Spleen (tissue), 11 donors: ENCODE results near the gene CYLD. TPM values are rescaled to one million over a fixed set of nuclear protein-coding genes. Genes with fewer than 3 reads are reported as not detected.

Source experiments
- DNase-seq: peaks from one replicate; pipeline ENCODE4 v3.0.0-alpha.2; 2020
- H3K27ac ChIP-seq, 8 donors: fragments of 200-600 bp; sonication (generic) in 7 of 8; 1 replicate in 4 of 8; 2 replicates in 4 of 8; pipeline versions ENCODE4 v1.5.0 to v1.8.0; 2016 to 2021; ENCODE audit warnings: inconsistent platforms in 4 of 8, mild to moderate bottlenecking in 4 of 8, moderate library complexity in 1 of 8
- H3K27me3 ChIP-seq, 7 donors: fragments of 200-600 bp; sonication (generic) in 6 of 7; replicated peaks in 1 of 7; 1 replicate in 4 of 7; 2 replicates in 3 of 7; pipeline versions ENCODE4 v1.5.0 to v1.8.0; 2016 to 2021; ENCODE audit warnings: inconsistent platforms in 3 of 7, mild to moderate bottlenecking in 1 of 7
- H3K36me3 ChIP-seq, 6 donors: fragments of 200-600 bp; sonication (generic) in 5 of 6; 1 replicate in 4 of 6; 2 replicates in 2 of 6; pipeline versions ENCODE4 v1.5.0 to v1.8.0; 2016 to 2021; ENCODE audit warnings: inconsistent platforms in 2 of 6
- H3K4me1 ChIP-seq, 6 donors: fragments of 200-600 bp; sonication (generic) in 5 of 6; 1 replicate in 3 of 6; 2 replicates in 3 of 6; pipeline versions ENCODE4 v1.5.0 to v1.8.0; 2016 to 2021; ENCODE audit warnings: inconsistent platforms in 3 of 6
- H3K4me3 ChIP-seq, 8 donors: fragments of 200-600 bp; sonication (generic) in 7 of 8; 1 replicate in 4 of 8; 2 replicates in 4 of 8; pipeline versions ENCODE4 v1.5.0 to v1.8.0; 2016 to 2021; ENCODE audit warnings: inconsistent platforms in 4 of 8, mild to moderate bottlenecking in 4 of 8, moderate library complexity in 2 of 8
- H3K9me3 ChIP-seq, 8 donors: fragments of 200-600 bp; sonication (generic) in 7 of 8; 1 replicate in 4 of 8; 2 replicates in 4 of 8; pipeline versions ENCODE4 v1.5.0 to v1.8.0; 2016 to 2021; ENCODE audit warnings: inconsistent platforms in 4 of 8
- POLR2A ChIP-seq, 3 donors: fragments of 450-650 bp; IDR thresholded peaks; one replicate each; pipeline ENCODE4 v1.5.1; 2017; ENCODE audit warnings: antibody characterized with exemption in 3 of 3, mild to moderate bottlenecking in 1 of 3
- POLR2AphosphoS5 ChIP-seq, 3 donors: sonication (generic); formaldehyde crosslinking; IDR thresholded peaks; one replicate each; pipeline ENCODE4 v1.5.1; 2017; ENCODE audit warnings: antibody characterized with exemption in 3 of 3
- WGBS, 5 donors: extraction: QIAGEN DNeasy Blood & Tissue Kit in 3 of 5; methylation state at CpG; one replicate each; pipeline versions ENCODE4 v1.1.5 to v1.1.7; 2013 to 2018; 5-methylcytosine and 5-hydroxymethylcytosine counted together
- intact Hi-C: fragments of 100-400 bp; cut with DNase I; formaldehyde crosslinking; loops from one replicate; pipeline ENCODE4 v1.15.0; 2023; ENCODE audit warnings: low total_unique reads
- polyA plus RNA-seq, 3 donors: library from polyadenylated mRNA; stranded (reverse); fragments of 200-250 nt; gene quantifications; one replicate each; pipeline ENCODE4 v1.2.1, GENCODE V29; 2013
- total RNA-seq, 7 donors: library from RNA; depleted of rRNA in 3 of 7; stranded (reverse); fragments of >200 nt in 3 of 7; fragmentation: NEBNext Ultra II Directional in 4 of 7; extraction: Animal tissue kit (Norgen Biotek cat#: 25700) in 4 of 7; gene quantifications; one replicate each; pipeline versions ENCODE4 v1.1.0 to v1.2.1, GENCODE V29; 2016 to 2021
- TF ChIP-seq, protein P1 (sequence below), 11 experiments: fragments of 200-600 bp in 7 of 11; fragments of 450-650 bp in 4 of 11; sonication (generic) in 4 of 11; IDR thresholded peaks in 8 of 11; conservative IDR thresholded peaks in 3 of 11; 1 replicate in 7 of 11; 2 replicates in 4 of 11; pipeline versions ENCODE4 v1.4.0 to v1.8.0; 2016 to 2021; ENCODE audit warnings: antibody characterized with exemption in 11 of 11, inconsistent platforms in 4 of 11, mild to moderate bottlenecking in 1 of 11
- donor health status: healthy with polysubstance abuse.
- donor health status: DM: no; HTN: no; CAD: no; lungs with moderate emphysema.
- donor health status: DM: no; HTN: no; CAD: no.
- donor health status: Bipolar disorder and iron deficiency.
- donor health status: healthy.
- donor health status: DM: no; HTN: no; CAD: no.
- donor health status: DM: yes; HTN: yes; CAD: no.

CYLD gene
- total and polyA plus RNA-seq, 10 donors: 19.9 to 133 (median 103) TPM

- no peak for DNase-seq
- TF ChIP-seq, protein P1, sequence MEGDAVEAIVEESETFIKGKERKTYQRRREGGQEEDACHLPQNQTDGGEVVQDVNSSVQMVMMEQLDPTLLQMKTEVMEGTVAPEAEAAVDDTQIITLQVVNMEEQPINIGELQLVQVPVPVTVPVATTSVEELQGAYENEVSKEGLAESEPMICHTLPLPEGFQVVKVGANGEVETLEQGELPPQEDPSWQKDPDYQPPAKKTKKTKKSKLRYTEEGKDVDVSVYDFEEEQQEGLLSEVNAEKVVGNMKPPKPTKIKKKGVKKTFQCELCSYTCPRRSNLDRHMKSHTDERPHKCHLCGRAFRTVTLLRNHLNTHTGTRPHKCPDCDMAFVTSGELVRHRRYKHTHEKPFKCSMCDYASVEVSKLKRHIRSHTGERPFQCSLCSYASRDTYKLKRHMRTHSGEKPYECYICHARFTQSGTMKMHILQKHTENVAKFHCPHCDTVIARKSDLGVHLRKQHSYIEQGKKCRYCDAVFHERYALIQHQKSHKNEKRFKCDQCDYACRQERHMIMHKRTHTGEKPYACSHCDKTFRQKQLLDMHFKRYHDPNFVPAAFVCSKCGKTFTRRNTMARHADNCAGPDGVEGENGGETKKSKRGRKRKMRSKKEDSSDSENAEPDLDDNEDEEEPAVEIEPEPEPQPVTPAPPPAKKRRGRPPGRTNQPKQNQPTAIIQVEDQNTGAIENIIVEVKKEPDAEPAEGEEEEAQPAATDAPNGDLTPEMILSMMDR (IDR thresholded peaks at IDR 0.05 in 8 of 11, conservative IDR thresholded peaks at IDR 0.05 in 3 of 11): peak in 10 of 11 experiments; percentile 9 to 67 (median 45)
- TF ChIP-seq POLR2A (IDR thresholded peaks at IDR 0.05) (no peak), POLR2AphosphoS5 (IDR thresholded peaks at IDR 0.05) (no peak)
These were observed 5.5 kb downstream of the CYLD start for GRCh38 chr16:50747207-50747956.

DNA sequence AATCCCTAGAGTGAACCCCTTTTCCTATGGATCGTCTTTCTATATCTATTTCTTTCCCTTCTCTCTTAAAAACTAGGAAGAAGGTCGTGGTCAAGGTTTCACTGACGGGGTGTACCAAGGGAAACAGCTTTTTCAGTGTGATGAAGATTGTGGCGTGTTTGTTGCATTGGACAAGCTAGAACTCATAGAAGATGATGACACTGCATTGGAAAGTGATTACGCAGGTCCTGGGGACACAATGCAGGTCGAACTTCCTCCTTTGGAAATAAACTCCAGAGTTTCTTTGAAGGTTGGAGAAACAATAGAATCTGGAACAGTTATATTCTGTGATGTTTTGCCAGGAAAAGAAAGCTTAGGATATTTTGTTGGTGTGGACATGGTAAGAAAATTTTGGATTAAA is 9.6 kb downstream of the CYLD start:
- Histone ChIP-seq H3K4me3 (no peak overlapping the region), H3K36me3 (peaks cover 4 to 80% (median 44%) of the 10 kb centered on the region in 6 donors), H3K27ac (peak overlapping the region in 4 of 8 donors; percentile 15 to 36 (median 27)), H3K9me3 (no peaks in the 10 kb centered on the region), H3K27me3 (no peaks in the 10 kb centered on the region), H3K4me1 (peaks cover 34 to 94% (median 68%) of the 10 kb centered on the region in 6 donors)
- intact Hi-C loops: no loop called here
- TF ChIP-seq, protein P1 (IDR thresholded peaks at IDR 0.05 in 8 of 11, conservative IDR thresholded peaks at IDR 0.05 in 3 of 11): no peak
- TF ChIP-seq POLR2AphosphoS5 (IDR thresholded peaks at IDR 0.05): peak in 1 of 3 donors; percentile 43
- TF ChIP-seq POLR2A (IDR thresholded peaks at IDR 0.05): no peak
- no peak for DNase-seq
- 43 to 67% (median 59%) methylated on average over 6 of the region's 6 CpGs for WGBS, 5 donors

More at GRCh38 chr16:50747207-50747956, 5.5 kb downstream of the CYLD start:
- H3K27me3 ChIP-seq: no peaks in the 10 kb centered on the region
- H3K27ac ChIP-seq: peak overlapping the region; percentile 51 to 100 (median 98)
- peak overlapping the region in 1 of 8 donors; percentile 26 for H3K4me3 ChIP-seq
- H3K36me3 ChIP-seq: peaks cover 0 to 55% (median 18%) of the 10 kb centered on the region in 6 donors
- H3K9me3 ChIP-seq: no peaks in the 10 kb centered on the region
- WGBS, 5 donors: 11 to 20% (median 14%) methylated on average over 7 of the region's 7 CpGs
- intact Hi-C loops: loop anchor here (5.0 kb wide), 1 partner anchor 80 kb away; no protein-coding TSS in a partner anchor
- peaks cover 64 to 98% (median 88%) of the 10 kb centered on the region in 6 donors for H3K4me1 ChIP-seq

- intact Hi-C loops: no loop called here
- no peaks in the 10 kb centered on the region for H3K27me3 ChIP-seq
- DNase-seq: no peak
- no peak overlapping the region for H3K4me3 ChIP-seq
- WGBS, 5 donors: 67 to 75% (median 74%) methylated on average over 4 of the region's 4 CpGs
- H3K9me3 ChIP-seq: no peaks in the 10 kb centered on the region
- peaks cover 4 to 91% (median 48%) of the 10 kb centered on the region in 6 donors for H3K36me3 ChIP-seq
- no peak overlapping the region for H3K27ac ChIP-seq
- TF ChIP-seq POLR2A (IDR thresholded peaks at IDR 0.05): no peak
- no peak for TF ChIP-seq POLR2AphosphoS5 (IDR thresholded peaks at IDR 0.05)
- TF ChIP-seq, protein P1 (IDR thresholded peaks at IDR 0.05 in 8 of 11, conservative IDR thresholded peaks at IDR 0.05 in 3 of 11): no peak
- peaks cover 25 to 94% (median 67%) of the 10 kb centered on the region in 6 donors for H3K4me1 ChIP-seq
These were observed 10.8 kb downstream of the CYLD start for GRCh38 chr16:50752471-50753235.
